NCI-H82 treated with DMSO at 0.1 percent for 48 hours (cell line): ENCODE measurements around the gene CMTM2.

Experiments
- DNase-seq: peaks from one replicate; lab custom pipeline; 2025; ENCODE audit not compliant: unreplicated experiment; lab: John Stamatoyannopoulos, UW

Gene CMTM2

GRCh38 chr16:66578651-66579531, at the start of gene CMTM2:
Gene CMTM2 (plus strand): TSS chr16:66579463. CDS start chr16:66579608, 145 bp downstream.
- no peak for DNase-seq

DNA sequence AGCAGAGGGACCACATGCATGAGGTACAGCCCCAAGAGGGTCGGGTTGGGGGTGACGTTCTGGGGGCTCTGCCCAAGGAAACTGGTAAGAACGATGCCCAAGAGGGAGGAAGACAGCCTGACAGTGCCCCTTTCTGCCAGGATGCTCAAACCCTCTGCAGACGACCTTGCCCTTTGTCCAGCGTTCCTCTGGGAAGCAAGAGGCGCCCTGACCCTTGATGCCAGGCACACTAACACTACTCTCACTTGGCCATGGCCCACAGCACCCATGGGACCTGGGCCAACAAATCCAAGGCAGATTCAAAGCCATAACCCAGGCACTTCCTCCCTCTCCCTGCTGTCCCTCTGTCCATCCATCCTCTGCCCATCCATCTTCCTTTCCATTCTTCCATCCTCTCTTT, 49.8 kb upstream of the CMTM2 start:
- no peak for DNase-seq

DNA sequence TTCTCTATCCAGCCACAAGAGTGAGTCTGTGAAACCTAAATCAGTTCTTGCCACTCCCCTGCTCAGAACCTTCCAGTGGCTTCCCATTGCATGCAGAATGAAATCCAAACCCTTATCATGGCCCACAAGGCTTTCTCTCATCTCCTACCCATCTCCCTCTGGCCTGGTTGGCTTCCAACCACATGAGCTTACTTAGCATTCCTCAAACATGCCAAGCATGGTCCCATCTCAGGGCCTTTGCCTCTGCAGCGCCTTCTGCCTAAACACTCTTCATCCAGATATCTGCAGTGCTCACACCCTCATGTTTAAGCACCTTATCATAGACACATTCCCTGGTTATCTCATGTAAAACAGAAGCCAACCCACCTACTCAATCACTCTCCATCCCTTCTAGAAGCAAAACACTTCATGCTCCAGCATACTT, 44.9 kb upstream of the CMTM2 start:
- DNase-seq: no peak

GRCh38 chr16:66536525-66536924, 42.7 kb upstream of the CMTM2 start:
- no peak for DNase-seq

DNA sequence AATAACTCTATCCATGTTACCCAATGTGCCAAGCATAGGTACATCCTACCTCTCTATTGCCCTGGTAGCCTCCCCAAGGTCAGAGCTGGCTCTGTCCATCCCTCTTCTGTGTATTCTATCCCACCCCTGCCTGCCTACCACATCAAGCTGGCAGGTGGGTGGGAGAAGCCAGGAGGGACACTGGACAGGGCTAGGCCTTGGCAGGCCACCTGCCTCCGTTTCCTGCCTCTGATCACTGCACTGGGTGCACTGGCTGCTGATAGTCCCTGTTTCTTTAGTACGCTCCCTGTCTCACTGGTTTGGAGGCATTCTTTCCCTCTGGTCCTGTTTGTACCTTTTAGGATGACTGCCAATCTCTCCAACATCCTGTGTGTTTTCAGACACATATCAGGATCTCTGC, 42.0 kb upstream of the CMTM2 start:
- DNase-seq: no peak

DNA sequence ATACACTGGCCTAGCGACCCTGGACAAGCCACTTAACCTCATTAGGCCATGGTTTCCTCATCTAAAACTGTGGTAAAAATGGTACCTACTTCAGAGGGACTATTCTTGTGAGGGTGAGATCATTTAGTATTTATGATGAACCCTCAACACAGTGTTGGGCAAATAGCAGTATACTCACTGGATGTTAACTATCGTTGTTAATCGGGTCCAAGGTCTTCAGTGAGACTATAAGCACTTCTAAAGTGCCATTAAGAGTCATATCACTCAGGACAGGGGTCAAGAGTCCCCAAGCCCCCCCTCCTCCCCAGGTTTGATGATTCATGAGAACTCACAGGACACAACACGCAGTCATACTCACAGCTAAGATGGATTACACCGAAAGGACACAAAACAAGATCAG, 40.4 kb upstream of the CMTM2 start:
- DNase-seq: no peak

DNA sequence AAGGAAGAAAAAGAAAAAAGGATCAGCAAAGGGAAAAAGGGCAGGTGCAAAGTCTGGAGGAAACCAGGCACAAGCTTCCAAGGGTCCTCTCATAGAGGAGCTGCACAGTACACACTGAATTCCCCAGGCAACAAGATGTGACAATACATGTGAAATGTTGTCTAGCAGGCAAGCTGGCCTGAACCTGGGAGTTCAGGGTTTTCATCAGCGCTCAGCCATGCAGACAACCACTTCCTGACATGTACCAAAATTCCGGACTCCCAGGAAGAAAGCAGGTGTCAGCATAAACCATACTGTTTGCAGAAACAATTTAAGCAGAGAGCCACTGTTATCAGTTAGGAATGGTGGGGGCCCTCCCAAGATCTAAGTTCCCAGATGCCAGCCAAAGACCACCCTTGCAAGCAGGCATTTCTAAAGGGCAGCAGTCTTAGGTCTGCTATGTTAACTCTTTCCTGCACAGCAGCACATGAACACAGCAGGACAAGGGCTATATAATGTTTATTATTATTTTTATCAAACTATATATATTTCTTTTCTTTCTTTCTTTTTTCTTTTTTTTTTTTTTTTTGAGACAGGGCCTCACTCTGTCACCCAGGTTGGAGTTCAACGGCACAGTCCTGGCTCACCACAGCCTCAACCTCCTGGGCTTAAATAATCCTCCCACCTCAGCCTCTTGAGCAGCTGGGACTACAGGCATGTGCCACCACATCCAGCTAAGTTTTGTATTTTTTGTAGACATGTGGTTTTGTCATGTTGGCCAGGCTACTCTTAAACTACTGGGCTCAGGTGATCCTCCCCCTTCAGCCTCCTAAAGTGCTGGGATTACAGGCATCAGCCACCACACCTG, 39.4 kb upstream of the CMTM2 start:
- DNase-seq: no peak

GRCh38 chr16:66541388-66542355, 37.6 kb upstream of the CMTM2 start:
- no peak for DNase-seq

DNA sequence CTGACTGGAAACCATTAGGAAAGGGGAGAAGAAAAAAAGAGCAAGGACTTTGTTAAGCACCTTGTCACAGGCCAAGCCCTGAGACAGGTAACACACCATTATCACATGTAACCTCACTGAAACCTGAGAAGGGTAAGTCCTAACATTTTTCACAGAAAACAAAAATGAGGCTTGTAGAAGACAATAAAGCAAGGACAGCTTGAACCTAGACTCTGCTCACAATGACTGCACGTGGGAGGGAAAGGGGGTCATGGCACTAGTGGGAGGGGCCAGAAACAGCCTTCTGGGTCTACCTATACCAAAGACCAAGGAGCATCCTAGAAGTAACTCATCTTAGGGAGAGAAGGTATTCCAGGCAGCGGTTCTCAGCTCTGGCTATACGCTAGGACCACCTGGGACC, 36.9 kb upstream of the CMTM2 start:
- no peak for DNase-seq

DNA sequence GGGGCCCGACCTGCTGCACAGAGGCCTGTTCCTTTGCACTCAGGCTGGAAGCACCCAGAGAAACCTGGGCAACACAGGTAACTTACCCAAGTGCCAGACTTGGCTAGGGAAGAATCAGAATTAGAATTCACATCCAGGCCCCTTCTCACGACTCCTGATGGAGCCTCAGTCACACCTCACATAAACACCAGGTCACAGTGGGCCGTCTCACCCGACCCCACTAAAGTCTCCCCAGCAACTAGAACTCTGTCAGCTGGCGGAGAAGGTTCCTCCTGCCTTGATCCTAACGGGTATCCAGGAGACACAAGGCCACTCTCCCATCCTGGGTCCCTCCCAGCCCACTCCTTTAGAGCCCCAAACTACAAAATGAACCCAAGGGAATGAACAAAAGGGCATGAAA, 35.7 kb upstream of the CMTM2 start:
- DNase-seq: no peak

GRCh38 chr16:66544016-66544757, 35.1 kb upstream of the CMTM2 start:
- DNase-seq: no peak

GRCh38 chr16:66547101-66547989, 31.9 kb upstream of the CMTM2 start:
- no peak for DNase-seq

GRCh38 chr16:66548068-66548467, 31.2 kb upstream of the CMTM2 start:
- no peak for DNase-seq

DNA sequence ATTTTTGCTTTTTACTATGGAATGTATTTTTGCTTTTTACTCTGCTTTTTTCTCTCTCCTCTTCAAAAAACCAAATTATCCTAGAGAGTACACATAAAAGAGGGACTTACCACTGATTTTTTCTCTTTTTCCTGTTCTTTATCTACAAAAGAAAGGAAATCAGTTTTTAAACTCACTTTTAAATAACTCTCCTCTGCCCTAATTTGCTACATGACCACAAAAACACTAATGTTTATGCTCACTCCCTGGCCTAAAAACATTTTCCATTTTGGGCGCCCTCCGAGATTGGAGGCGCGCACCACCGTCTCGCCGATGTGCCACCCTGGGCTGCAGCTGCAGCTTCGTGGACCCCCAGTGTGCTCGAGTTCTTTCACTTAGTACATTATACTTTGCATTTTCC, 30.4 kb upstream of the CMTM2 start:
- no peak for DNase-seq

- DNase-seq: no peak
Measured at GRCh38 chr16:66549284-66550131, 29.8 kb upstream of the CMTM2 start, which contains the start of gene TK2. Gene TK2 (minus strand): TSS chr16:66550122. CDS start chr16:66550061, 61 bp downstream.

GRCh38 chr16:66551348-66551759, 27.9 kb upstream of the CMTM2 start:
- peak; percentile 17 for DNase-seq

- DNase-seq: no peak
Measured at GRCh38 chr16:66551788-66552285, 27.4 kb upstream of the CMTM2 start.
